IMR-90 (cell line): ENCODE measurements around the gene PPP4C. TPM values are rescaled to one million over a fixed set of nuclear protein-coding genes. Genes with fewer than 3 reads are reported as not detected.

Experiments
- ATAC-seq: fragments of 200-7000 bp; cut with Tn5 transposase; 2 replicates; pipeline ENCODE4 v1.9.1; 2020; ENCODE audit warnings: low read depth, mild to moderate bottlenecking, moderate library complexity
- BruUV-seq: library from RNA; stranded (reverse); fragments of 400-500 nt; replicated peaks from 2 replicates; lab custom pipeline; 2021; lab: Mats Ljungman, UMichigan
- CTCF ChIA-PET: fragments of 300-600 bp; formaldehyde crosslinking; extraction: SDS; loops from one replicate; lab custom pipeline; 2021; ENCODE audit warnings: antibody characterized with exemption; lab: Yijun Ruan, JAX
- POLR2A ChIA-PET: fragments of 300-600 bp; sonication (Branson Sonifier 250); formaldehyde crosslinking; loops from one replicate; lab custom pipeline; 2022; ENCODE audit warnings: antibody characterized with exemption; ENCODE audit not compliant: unreplicated experiment; lab: Charles Lee
- DNase-seq: peaks from one replicate; pipeline ENCODE4 v3.0.0; 2013
- H2AFZ ChIP-seq: replicated peaks from 2 replicates; pipeline ENCODE3; 2013; ENCODE audit warnings: low read length, mild to moderate bottlenecking; ENCODE audit not compliant: poor library complexity
- H2AK5ac ChIP-seq: 2 replicates; pipeline ENCODE4 v1.6.1; 2013; ENCODE audit warnings: low read depth, low read length, inconsistent platforms
- H2AK9ac ChIP-seq: replicated peaks from 2 replicates; pipeline ENCODE3; 2013; ENCODE audit warnings: mild to moderate bottlenecking, low read depth, low read length, moderate library complexity; ENCODE audit not compliant: poor library complexity
- H2BK120ac ChIP-seq: 2 replicates; pipeline ENCODE4 v1.6.1; 2013; ENCODE audit warnings: low read depth, low read length, inconsistent platforms
- H2BK15ac ChIP-seq: 3 replicates; pipeline ENCODE4 v1.6.1; 2013; ENCODE audit warnings: low read depth, low read length, inconsistent platforms
- H2BK20ac ChIP-seq: 2 replicates; pipeline ENCODE4 v1.6.1; 2013; ENCODE audit warnings: low read depth, mild to moderate bottlenecking, inconsistent platforms, low read length, moderate library complexity
- H2BK5ac ChIP-seq: 2 replicates; pipeline ENCODE4 v1.6.1; 2013; ENCODE audit warnings: mild to moderate bottlenecking, low read depth, low read length, inconsistent platforms; ENCODE audit not compliant: poor library complexity, severe bottlenecking
- H3K14ac ChIP-seq: replicated peaks from 2 replicates; pipeline ENCODE4 v1.6.1; 2013; ENCODE audit warnings: low read depth, low read length, inconsistent platforms
- H3K18ac ChIP-seq: 2 replicates; pipeline ENCODE4 v1.6.1; 2013; ENCODE audit warnings: low read depth, low read length, control low read depth
- H3K23ac ChIP-seq: 2 replicates; pipeline ENCODE4 v1.6.1; 2013; ENCODE audit warnings: low read depth, low read length, inconsistent platforms
- H3K27ac ChIP-seq: 2 replicates; pipeline ENCODE4 v1.5.1; 2013; ENCODE audit warnings: mild to moderate bottlenecking, control low read depth, low read length; ENCODE audit not compliant: insufficient read depth
- H3K27me3 ChIP-seq: 2 replicates; pipeline ENCODE4 v1.6.1; 2013; ENCODE audit warnings: low read length; ENCODE audit not compliant: control insufficient read depth, insufficient read depth
- H3K36me3 ChIP-seq: 2 replicates; pipeline ENCODE4 v1.6.1; 2013; ENCODE audit warnings: low read length, mixed read lengths; ENCODE audit not compliant: control insufficient read depth, insufficient read depth
- H3K4ac ChIP-seq: 2 replicates; pipeline ENCODE4 v1.6.1; 2013; ENCODE audit warnings: low read depth, low read length, inconsistent platforms
- H3K4me1 ChIP-seq: 2 replicates; pipeline ENCODE4 v1.6.1; 2013; ENCODE audit warnings: low read length, mixed read lengths; ENCODE audit not compliant: control insufficient read depth, insufficient read depth
- H3K4me2 ChIP-seq: 2 replicates; pipeline ENCODE4 v1.6.1; 2013; ENCODE audit warnings: low read depth, mild to moderate bottlenecking, control low read depth, low read length, moderate library complexity
- H3K4me3 ChIP-seq: 2 replicates; pipeline ENCODE4 v1.5.1; 2013; ENCODE audit warnings: low read depth, mild to moderate bottlenecking, control low read depth, low read length, moderate library complexity; ENCODE audit not compliant: insufficient read depth
- H3K56ac ChIP-seq: 2 replicates; pipeline ENCODE4 v1.6.1; 2013; ENCODE audit warnings: low read length, inconsistent platforms; ENCODE audit not compliant: insufficient read depth; ENCODE audit errors: extremely low read depth
- H3K79me1 ChIP-seq, 2 experiments: 2 replicates each; pipeline ENCODE4 v1.6.1; 2013; ENCODE audit warnings: low read length in 2 of 2, inconsistent platforms in 1 of 2, low read depth in 1 of 2
- H3K9ac ChIP-seq: 2 replicates; pipeline ENCODE4 v1.6.1; 2013; ENCODE audit warnings: low read depth, low read length, control low read depth
- H3K9me1 ChIP-seq: 2 replicates; pipeline ENCODE4 v1.6.1; 2013; ENCODE audit warnings: low read length, inconsistent platforms; ENCODE audit not compliant: insufficient read depth
- H3K9me3 ChIP-seq: 2 replicates; pipeline ENCODE4 v1.6.1; 2013; ENCODE audit warnings: low read length; ENCODE audit not compliant: control insufficient read depth, insufficient read depth
- H4K20me1 ChIP-seq: 2 replicates; pipeline ENCODE4 v1.6.1; 2013; ENCODE audit warnings: low read length, inconsistent platforms; ENCODE audit not compliant: insufficient read depth
- H4K5ac ChIP-seq: 2 replicates; pipeline ENCODE4 v1.6.1; 2013; ENCODE audit warnings: mild to moderate bottlenecking, low read depth, low read length, control low read depth
- H4K8ac ChIP-seq, 2 experiments: 2 replicates each; pipeline ENCODE4 v1.6.1; 2013; ENCODE audit warnings: low read depth in 2 of 2, low read length in 2 of 2, control low read depth in 1 of 2, inconsistent platforms in 1 of 2
- H4K91ac ChIP-seq: 2 replicates; pipeline ENCODE4 v1.6.1; 2013; ENCODE audit warnings: low read depth, low read length, inconsistent platforms; ENCODE audit not compliant: insufficient read depth
- CEBPB ChIP-seq: IDR thresholded peaks from 2 replicates; pipeline ENCODE4 v1.6.1; 2012; ENCODE audit warnings: low read depth, low read length, improper control_type of control experiment
- ELK1 ChIP-seq: fragments of 150-350 bp; IDR thresholded peaks from 2 replicates; pipeline ENCODE4 v1.6.1; 2016; ENCODE audit warnings: low read depth, mild to moderate bottlenecking, low read length, moderate library complexity, borderline replicate concordance
- MAFK ChIP-seq: IDR thresholded peaks from 2 replicates; pipeline ENCODE4 v1.6.1; 2012; ENCODE audit warnings: low read depth, low read length, improper control_type of control experiment
- NFE2L2 ChIP-seq: fragments of 150-350 bp; IDR thresholded peaks from 2 replicates; pipeline ENCODE4 v1.6.1; 2016; ENCODE audit warnings: low read depth, mild to moderate bottlenecking, low read length
- SMC3 ChIP-seq: fragments of 150-350 bp; IDR thresholded peaks from 2 replicates; pipeline ENCODE4 v1.6.1; 2016; ENCODE audit warnings: low read depth, mild to moderate bottlenecking, antibody characterized with exemption, low read length, moderate library complexity
- USF2 ChIP-seq: fragments of 150-350 bp; IDR thresholded peaks from 2 replicates; pipeline ENCODE4 v1.6.1; 2017; ENCODE audit warnings: mild to moderate bottlenecking, antibody characterized with exemption, low read length, low read depth
- WGBS, 2 experiments: methylation state at CpG; one replicate each; pipeline versions ENCODE4 v1.1.5 to v1.1.7; 2013; ENCODE audit warnings: missing lambda C conversion rate in 2 of 2; ENCODE audit not compliant: insufficient read length in 1 of 2; ENCODE audit errors: extremely low coverage in 2 of 2; 5-methylcytosine and 5-hydroxymethylcytosine counted together
- dilution Hi-C: fragments of 300-500 bp; cut with HindIII; formaldehyde crosslinking; loops from one replicate; pipeline ENCODE4 v1.14.3; 2018; ENCODE audit warnings: low sequenced_read_pairs; ENCODE audit not compliant: unreplicated experiment
- in situ Hi-C: fragments of 300-500 bp; cut with MboI; formaldehyde crosslinking; loops from 3 replicates; pipeline ENCODE4 v1.14.3; 2019; ENCODE audit warnings: low sequenced_read_pairs, inconsistent platforms, mixed read lengths
- intact Hi-C: fragments of 100-400 bp; cut with micrococcal nuclease; formaldehyde crosslinking; loops from 2 replicates; pipeline ENCODE4 v1.10.0; 2022
- polyA plus RNA-seq, 3 experiments: library from polyadenylated mRNA; depleted of rRNA; stranded (reverse); fragments of >200 nt; gene quantifications; 2 replicates each; pipeline ENCODE4 v1.2.3, GENCODE V29; 2012; ENCODE audit warnings: low replicate concordance in 1 of 3
- total RNA-seq: library from RNA; depleted of rRNA; stranded (reverse); fragments of >200 nt; gene quantifications from 2 replicates; pipeline ENCODE4 v1.2.3, GENCODE V29; 2012

The PPP4C gene
- total and polyA plus RNA-seq, 2 of the 4 experiments (the other 2 are of a cell fraction): 200 to 209 TPM

- ATAC-seq (no peak), DNase-seq (no peak)
- H2AK5ac ChIP-seq: no peak overlapping the region
- TF ChIP-seq USF2: no peak
- TF ChIP-seq NFE2L2: no peak
- TF ChIP-seq CEBPB: no peak
- TF ChIP-seq MAFK: no peak
- TF ChIP-seq SMC3: no peak
- TF ChIP-seq ELK1: no peak
- BruUV-seq: no TSS peak
- no peak overlapping the region for H2BK20ac ChIP-seq
- in situ Hi-C loops (no loop called here), dilution Hi-C loops (no loop called here), intact Hi-C loops (no loop called here)
- ChIA-PET CTCF (no interaction called here), POLR2A (no interaction called here)
- H3K14ac ChIP-seq: no peak overlapping the region
- H2BK120ac ChIP-seq: no peak overlapping the region
- WGBS, 2 experiments: no CpG with 5 or more reads among the region's 6 CpGs
- H3K9me1 ChIP-seq: no peaks in the 10 kb centered on the region
- no peak overlapping the region for H2BK15ac ChIP-seq
- H3K27ac ChIP-seq: no peak overlapping the region
- H3K4me1 ChIP-seq: 0 out of 2 replicates have a peak, but pooled peaks cover 2% of the 10 kb centered on the region
- peaks cover 12 to 23% of the 10 kb centered on the region in 2 experiments for H3K79me1 ChIP-seq
- no peak overlapping the region for H3K18ac ChIP-seq
- no peak overlapping the region for H3K4me3 ChIP-seq
- H3K36me3 ChIP-seq: peaks cover 47% of the 10 kb centered on the region
- no peak overlapping the region for H3K4me2 ChIP-seq
- H3K9ac ChIP-seq: no peak overlapping the region
- H3K4ac ChIP-seq: no peak overlapping the region
- H3K9me3 ChIP-seq: no peaks in the 10 kb centered on the region
- no peak overlapping the region for H2AK9ac ChIP-seq
- H3K23ac ChIP-seq: no peak overlapping the region
- peaks cover 18% of the 10 kb centered on the region for H4K20me1 ChIP-seq
- no peak overlapping the region for H4K8ac ChIP-seq
- no peak overlapping the region for H4K91ac ChIP-seq
- H3K56ac ChIP-seq: no peak overlapping the region
- H2BK5ac ChIP-seq: no peak overlapping the region
- no peaks in the 10 kb centered on the region for H3K27me3 ChIP-seq
- no peak overlapping the region for H2AFZ ChIP-seq
- no peak overlapping the region for H4K5ac ChIP-seq
These were observed 10.0 kb downstream of the PPP4C start for GRCh38 chr16:30085820-30086219.
